GM23338 (cell line): ENCODE measurements around the gene PSPC1. TPM values are rescaled to one million over a fixed set of nuclear protein-coding genes. Genes with fewer than 3 reads are reported as not detected.
"Not testable (repeated sequence)": the region's sequence is repeated elsewhere in the genome, so short reads cannot be mapped to it uniquely, and the experiment has no call there.

Experiments used
- ATAC-seq: fragments of 200-7000 bp; cut with Tn5 transposase; 3 replicates; pipeline ENCODE4 v1.9.1; 2020
- DNase-seq: peaks from one replicate; pipeline ENCODE4 v3.0.0-alpha.2; 2015; ENCODE audit warnings: low spot score
- H2AFZ ChIP-seq: fragments of 200-600 bp; sonication (generic); 2 replicates; pipeline ENCODE4 v1.8.0; 2016; ENCODE audit warnings: antibody characterized with exemption, mild to moderate bottlenecking, moderate library complexity
- H3F3A ChIP-seq: fragments of 200-600 bp; sonication (generic); replicated peaks from 2 replicates; pipeline ENCODE4 v1.8.0; 2017; ENCODE audit warnings: antibody characterized with exemption, mixed run types, low read depth
- H3K27ac ChIP-seq: fragments of 200-600 bp; sonication (generic); 2 replicates; pipeline ENCODE4 v1.6.1; 2016; ENCODE audit warnings: low read depth
- H3K27me3 ChIP-seq: fragments of 200-600 bp; sonication (generic); 2 replicates; pipeline ENCODE4 v1.8.0; 2016; ENCODE audit warnings: mild to moderate bottlenecking, mixed run types, moderate library complexity; ENCODE audit not compliant: insufficient read depth
- H3K36me3 ChIP-seq: fragments of 200-600 bp; sonication (generic); 2 replicates; pipeline ENCODE4 v1.8.0; 2016; ENCODE audit warnings: mild to moderate bottlenecking; ENCODE audit not compliant: insufficient read depth
- H3K4me1 ChIP-seq: fragments of 200-600 bp; sonication (generic); 2 replicates; pipeline ENCODE4 v1.8.0; 2016; ENCODE audit warnings: mild to moderate bottlenecking, moderate library complexity; ENCODE audit not compliant: insufficient read depth
- H3K4me2 ChIP-seq: fragments of 200-600 bp; sonication (generic); 2 replicates; pipeline ENCODE4 v1.7.1; 2017; ENCODE audit warnings: mixed run types
- H3K4me3 ChIP-seq: fragments of 200-600 bp; sonication (generic); 2 replicates; pipeline ENCODE4 v1.6.1; 2016; ENCODE audit warnings: mixed run types
- H3K79me2 ChIP-seq: fragments of 200-600 bp; sonication (generic); replicated peaks from 2 replicates; pipeline ENCODE4 v1.8.0; 2017; ENCODE audit warnings: mild to moderate bottlenecking; ENCODE audit not compliant: insufficient read depth
- H3K9me2 ChIP-seq: fragments of 200-600 bp; sonication (generic); 2 replicates; pipeline ENCODE4 v1.8.0; 2017; ENCODE audit not compliant: insufficient read depth
- H4K20me1 ChIP-seq: fragments of 200-600 bp; sonication (generic); replicated peaks from 2 replicates; pipeline ENCODE4 v1.8.0; 2017; ENCODE audit warnings: mild to moderate bottlenecking; ENCODE audit not compliant: insufficient read depth
- H3K27ac Mint-ChIP-seq: 2 replicates; pipeline ENCODE4 v1.8.0; 2020; ENCODE audit warnings: inconsistent platforms, mild to moderate bottlenecking, moderate library complexity, mixed read lengths
- H3K27me3 Mint-ChIP-seq: 3 replicates; pipeline ENCODE4 v1.8.0; 2022; ENCODE audit warnings: low read depth, mild to moderate bottlenecking, moderate library complexity, mixed read lengths, inconsistent platforms; ENCODE audit not compliant: insufficient read depth, poor library complexity
- H3K36me3 Mint-ChIP-seq: 3 replicates; pipeline ENCODE4 v1.8.0; 2021; ENCODE audit warnings: low read depth, mild to moderate bottlenecking, inconsistent platforms, moderate library complexity, mixed read lengths
- H3K4me1 Mint-ChIP-seq: 3 replicates; pipeline ENCODE4 v1.8.0; 2020; ENCODE audit warnings: mild to moderate bottlenecking, inconsistent platforms, mixed read lengths
- H3K4me3 Mint-ChIP-seq: 3 replicates; pipeline ENCODE4 v1.8.0; 2021; ENCODE audit warnings: moderate library complexity, mild to moderate bottlenecking, inconsistent platforms, mixed read lengths
- H3K9me3 Mint-ChIP-seq: 3 replicates; pipeline ENCODE4 v1.8.0; 2020; ENCODE audit warnings: moderate library complexity, mild to moderate bottlenecking, inconsistent platforms, mixed read lengths
- CREB1 ChIP-seq: fragments of 250-450 bp; sonication (Bioruptor Pico); IDR thresholded peaks from 2 replicates; pipeline ENCODE4 v1.5.0; 2020; ENCODE audit warnings: low read depth, mild to moderate bottlenecking, moderate library complexity
- EZH2 ChIP-seq: fragments of 200-600 bp; sonication (generic); IDR thresholded peaks from one replicate; pipeline ENCODE4 v1.8.0; 2017; ENCODE audit warnings: antibody characterized with exemption, mild to moderate bottlenecking, low read depth; ENCODE audit not compliant: unreplicated experiment
- REST ChIP-seq: IDR thresholded peaks from one replicate; pipeline ENCODE4 v1.6.1; 2018; ENCODE audit warnings: antibody characterized with exemption; ENCODE audit not compliant: unreplicated experiment
- STAT1 ChIP-seq: IDR thresholded peaks from one replicate; pipeline ENCODE4 v1.6.1; 2016; ENCODE audit warnings: antibody characterized with exemption; ENCODE audit not compliant: unreplicated experiment
- ZNF114 ChIP-seq: fragments of 250-450 bp; sonication (Bioruptor Pico); IDR thresholded peaks from 2 replicates; pipeline ENCODE4 v1.5.0; 2020; ENCODE audit warnings: mild to moderate bottlenecking, moderate library complexity
- ZNF331 ChIP-seq: fragments of 250-450 bp; sonication (Bioruptor Pico); IDR thresholded peaks from 2 replicates; pipeline ENCODE4 v1.5.0; 2020; ENCODE audit warnings: low read depth, mild to moderate bottlenecking, moderate library complexity
- ZNF462 ChIP-seq: fragments of 250-450 bp; sonication (Bioruptor Pico); IDR thresholded peaks from 2 replicates; pipeline ENCODE4 v1.5.0; 2020; ENCODE audit warnings: mild to moderate bottlenecking, moderate library complexity
- polyA plus RNA-seq: library from polyadenylated mRNA; unstranded; fragments of >200 nt; fragmentation: Nextera tagmentation; extraction: Ambion mirVana; gene quantifications from 2 replicates; pipeline ENCODE4 v1.2.1, GENCODE V29; 2016
- total RNA-seq: library from RNA; depleted of rRNA; stranded (reverse); fragments of >200 nt; shearing (Covaris generic); gene quantifications from 2 replicates; pipeline ENCODE4 v1.2.3, GENCODE V29; 2014

Gene PSPC1
- total and polyA plus RNA-seq, 2 experiments from 2014 or later = 38.2 to 80.2 TPM

GRCh38 chr13:19781526-19781925, 1.2 kb downstream of the PSPC1 start:
- H3K9me2 ChIP-seq = no peaks in the 10 kb centered on the region
- Mint-ChIP-seq H3K27ac (no peak overlapping the region), H3K9me3 (peaks cover 23% of the 10 kb centered on the region), H3K36me3 (peaks cover 28% of the 10 kb centered on the region), H3K4me3 (peak overlapping the region; percentile 98), H3K4me1 (0 out of 3 replicates have a peak, but pooled peaks cover 2% of the 10 kb centered on the region), H3K27me3 (peaks cover 23% of the 10 kb centered on the region)
- ATAC-seq (no peak), DNase-seq (no peak)
- peaks cover 40% of the 10 kb centered on the region for H3K79me2 ChIP-seq
- H3K4me2 ChIP-seq = peak overlapping the region; percentile 89
- no peaks in the 10 kb centered on the region for H3K36me3 ChIP-seq
- H3K4me1 ChIP-seq = no peaks in the 10 kb centered on the region
- H3K27ac ChIP-seq = peak overlapping the region; percentile 92; the same call in 1 of the 2 replicates
- peak overlapping the region; percentile 99 for H3K4me3 ChIP-seq
- H3F3A ChIP-seq = no peaks in the 10 kb centered on the region
- H2AFZ ChIP-seq = no peak overlapping the region
- H3K27me3 ChIP-seq = no peaks in the 10 kb centered on the region
- no peak for TF ChIP-seq REST
- no peak for TF ChIP-seq ZNF331 (CRISPR knock-in tag)
- TF ChIP-seq STAT1 = no peak
- TF ChIP-seq ZNF114 = no peak
- TF ChIP-seq EZH2 = no peak
- TF ChIP-seq ZNF462 = no peak
- TF ChIP-seq CREB1 = no peak
- peaks cover 16% of the 10 kb centered on the region for H4K20me1 ChIP-seq

GRCh38 chr13:19780753-19781418, 1.9 kb downstream of the PSPC1 start:
- Mint-ChIP-seq H3K4me3 (peak overlapping the region; percentile 98), H3K27me3 (peaks cover 25% of the 10 kb centered on the region), H3K9me3 (peaks cover 23% of the 10 kb centered on the region), H3K36me3 (peaks cover 34% of the 10 kb centered on the region)
- not testable (repeated sequence) for H3K27ac Mint-ChIP-seq, H3K27me3 ChIP-seq, H2AFZ ChIP-seq, ATAC-seq, H3K4me1 ChIP-seq, DNase-seq, H3K9me2 ChIP-seq, H3K4me1 Mint-ChIP-seq, H3K36me3 ChIP-seq, H3F3A ChIP-seq
- H3K27ac ChIP-seq = 0 out of 2 replicates have a peak overlapping the region, but pooled peaks have one; percentile 1
- peak overlapping the region; percentile 99 for H3K4me3 ChIP-seq
- peak overlapping the region; percentile 89 for H3K4me2 ChIP-seq
- H3K79me2 ChIP-seq = peaks cover 46% of the 10 kb centered on the region
- peaks cover 22% of the 10 kb centered on the region for H4K20me1 ChIP-seq
